Stimulated activated CD8-positive, alpha-beta memory T cell treated with anti-CD3 and anti-CD28 coated beads, Interleukin-15, amount 100 ng/mL, for 1 hour (primary cell): Measurements from ENCODE around the gene ERRFI1.

Experiments
- DNase-seq: peaks from one replicate; pipeline ENCODE4 v3.0.0-alpha.2; 2020; ENCODE audit warnings: low read depth

The ERRFI1 gene

DNA sequence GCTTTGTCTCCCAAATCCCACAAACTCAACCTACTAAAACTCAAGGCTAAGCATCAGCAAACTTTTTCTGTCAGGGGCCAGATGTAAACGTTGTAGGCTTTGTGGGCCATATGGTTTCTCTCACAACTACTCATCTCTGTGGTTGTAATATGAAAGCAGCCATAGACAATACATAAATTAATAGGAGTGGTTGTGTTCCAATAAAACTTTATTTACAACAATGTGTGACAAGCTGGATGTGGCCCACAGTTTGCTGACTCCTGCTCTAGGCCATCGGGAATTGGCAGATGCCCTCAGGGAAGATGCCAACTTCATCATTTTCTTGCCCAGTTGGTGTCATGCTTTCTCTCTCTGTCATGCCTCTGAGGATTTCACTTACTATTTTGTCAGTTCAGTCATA lies 17.5 kb upstream of the ERRFI1 start:
- DNase-seq = no peak

DNA sequence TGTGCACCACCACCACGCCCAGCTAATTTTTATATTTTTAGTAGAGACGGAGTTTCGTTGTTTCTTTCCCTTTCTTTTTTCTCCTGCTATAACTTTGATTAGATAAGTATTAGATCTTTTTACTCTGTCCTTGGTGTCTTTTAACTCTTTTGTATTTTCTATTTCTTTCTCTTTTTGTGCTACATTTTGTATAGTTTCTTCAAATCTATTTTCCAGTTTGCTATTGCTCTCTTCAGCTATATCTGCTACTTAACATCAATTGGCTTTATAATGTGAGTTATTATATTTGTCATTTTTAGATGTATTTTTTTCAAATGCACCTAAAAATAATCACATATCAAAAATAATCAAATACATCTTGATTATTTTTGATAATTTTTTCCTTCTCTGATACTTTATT lies 16.0 kb upstream of the ERRFI1 start:
- no peak for DNase-seq

- DNase-seq = no peak
Observed at GRCh38 chr1:8040586-8040985, 14.5 kb upstream of the ERRFI1 start.

GRCh38 chr1:8039071-8039470 lies 13.0 kb upstream of the ERRFI1 start:
- DNase-seq = no peak

DNA sequence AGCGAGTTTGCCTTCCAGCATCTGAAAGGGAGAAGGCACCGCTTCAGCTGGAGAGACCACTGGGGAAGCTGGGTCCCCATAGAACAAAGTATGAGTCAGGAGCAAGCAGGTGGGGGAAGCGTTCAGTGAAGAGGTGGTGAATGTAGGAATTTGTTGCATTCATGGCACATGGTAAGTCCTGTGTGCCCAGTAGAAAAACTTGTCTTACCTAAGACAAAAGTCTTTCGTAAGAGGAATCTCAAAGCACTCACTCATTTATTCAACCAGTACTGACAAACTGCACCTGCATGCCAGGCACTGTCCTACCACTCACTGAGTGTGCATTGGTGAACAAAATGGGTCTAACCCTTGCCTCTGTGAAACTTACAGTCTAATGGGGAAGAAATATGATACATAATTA lies 9.2 kb upstream of the ERRFI1 start:
- no peak for DNase-seq

- DNase-seq = no peak
Observed at GRCh38 chr1:8033322-8033721, 7.2 kb upstream of the ERRFI1 start.

GRCh38 chr1:8032366-8032910 lies 6.3 kb upstream of the ERRFI1 start:
- no peak for DNase-seq

DNA sequence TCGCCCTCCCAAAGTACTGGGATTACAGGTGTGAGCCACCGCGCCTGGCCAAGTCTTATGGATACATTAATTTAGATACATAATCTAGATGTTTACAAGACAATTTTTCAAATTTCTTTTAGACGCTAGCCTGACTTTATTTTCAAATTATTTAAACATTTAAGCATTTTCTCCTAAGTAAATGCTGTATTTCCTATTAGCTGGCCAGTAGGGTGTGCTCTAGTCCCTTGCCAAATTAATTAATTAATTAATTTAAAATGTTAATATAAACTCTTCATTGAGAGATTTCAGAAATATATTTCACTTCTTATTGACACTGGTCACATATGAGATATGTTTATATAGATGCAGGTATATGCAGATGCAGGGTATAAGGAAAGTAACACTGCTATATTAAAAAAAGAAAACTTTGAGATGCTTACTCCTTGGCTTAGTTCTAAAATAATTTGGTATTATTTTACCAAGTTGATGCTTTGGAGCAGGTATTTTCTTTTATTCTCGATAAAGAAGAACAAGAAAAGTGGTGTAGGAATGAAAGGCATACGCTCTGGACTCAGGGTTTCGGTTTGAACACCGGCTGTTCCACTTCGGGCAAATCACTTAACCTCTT lies 5.2 kb upstream of the ERRFI1 start:
- no peak for DNase-seq

GRCh38 chr1:8028571-8028910 lies 2.4 kb upstream of the ERRFI1 start:
- no peak for DNase-seq

DNA sequence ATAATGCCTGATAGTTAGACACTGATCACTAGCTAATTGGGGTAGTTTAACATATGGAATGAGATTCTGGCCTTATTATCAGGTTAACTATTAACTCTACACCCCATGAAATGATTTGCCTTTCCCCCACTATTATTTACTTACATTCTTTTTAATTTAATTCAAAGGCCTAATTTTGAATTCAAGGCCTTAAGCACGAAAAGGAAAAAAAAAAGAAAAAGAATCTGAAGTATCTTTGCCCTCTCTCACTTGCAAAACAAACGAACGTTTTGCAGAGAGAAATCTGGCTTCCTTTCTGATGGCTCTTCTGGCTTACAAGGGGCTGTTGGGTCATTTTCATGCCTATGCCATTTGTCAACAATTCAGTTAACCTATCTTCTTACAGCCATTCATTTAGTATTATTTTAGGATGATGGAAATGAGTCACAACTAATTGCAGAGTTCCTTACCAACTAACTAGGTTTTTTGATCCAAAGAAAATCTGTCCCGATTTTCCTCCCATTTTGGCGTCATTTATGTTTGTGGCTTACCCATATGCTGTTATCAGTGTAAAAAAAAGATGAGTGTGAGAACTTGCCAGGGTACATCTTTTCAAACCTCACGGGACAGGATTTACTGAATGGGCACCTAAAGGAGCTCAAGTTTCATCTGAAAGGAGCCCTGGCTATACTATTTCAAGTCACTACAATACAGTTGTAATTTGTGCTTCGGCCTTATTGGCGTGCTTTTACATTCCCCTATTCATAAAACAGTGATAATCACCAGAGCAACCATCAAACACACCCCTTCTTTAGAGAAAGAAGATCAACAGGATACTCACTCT lies 1.9 kb upstream of the ERRFI1 start:
- DNase-seq = no peak

- no peak for DNase-seq
Observed at GRCh38 chr1:8026976-8027747, 1.1 kb upstream of the ERRFI1 start.

DNA sequence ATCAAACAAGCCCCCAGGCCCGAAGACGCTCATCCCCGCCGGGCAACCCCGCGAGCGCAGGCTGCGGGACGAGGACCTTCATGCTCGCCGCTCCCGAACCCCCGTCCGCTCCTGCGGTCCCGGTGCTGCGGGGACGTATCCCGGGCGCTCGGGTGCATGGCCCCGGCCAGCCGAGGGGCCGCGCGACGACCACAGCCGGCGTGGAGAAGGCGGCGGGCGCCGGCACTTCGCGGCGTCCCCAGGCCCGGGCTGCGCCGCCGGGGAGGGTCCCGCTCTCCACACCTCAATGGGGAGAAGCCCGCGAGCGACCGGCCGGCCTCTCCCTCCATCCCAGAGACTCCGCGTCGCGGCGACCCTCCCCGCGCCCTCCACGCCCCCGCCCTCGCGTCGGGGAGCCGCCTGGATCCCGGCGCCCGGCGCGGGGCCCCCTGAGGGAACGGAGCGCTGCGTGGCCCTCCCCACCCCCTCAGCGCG lies 401 bp downstream of the ERRFI1 start:
- DNase-seq = no peak

DNA sequence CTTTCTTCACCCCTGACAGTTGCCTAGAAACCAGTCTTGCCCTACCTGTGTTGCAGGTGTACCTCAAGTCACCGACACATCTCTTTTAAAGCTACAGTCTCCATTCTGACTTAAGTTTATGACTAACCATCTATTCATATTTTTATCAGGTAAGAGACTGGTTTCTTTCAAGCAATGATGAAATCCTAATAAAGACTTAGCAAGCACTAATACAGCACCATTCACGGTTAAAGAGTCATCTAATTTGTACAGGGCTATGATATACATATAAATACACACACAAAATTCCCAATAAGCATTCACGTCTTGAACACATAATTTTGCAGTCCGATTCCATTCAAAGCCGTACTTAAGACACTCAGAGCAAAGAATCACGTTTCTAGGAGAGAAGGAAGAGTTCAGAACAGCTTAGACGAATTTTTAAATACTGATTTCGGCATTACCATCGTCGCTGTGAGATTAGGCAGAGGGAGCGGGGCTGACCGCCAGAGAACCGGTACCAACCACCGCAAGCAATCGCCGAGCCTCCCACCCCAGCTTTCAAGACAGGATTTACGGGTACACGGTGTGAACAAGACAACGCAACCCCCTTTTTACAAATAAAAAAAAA lies 943 bp downstream of the ERRFI1 start:
- no peak for DNase-seq

GRCh38 chr1:8024329-8024728 lies 1.8 kb downstream of the ERRFI1 start:
- DNase-seq = no peak

GRCh38 chr1:8023995-8024313 lies 2.2 kb downstream of the ERRFI1 start:
- no peak for DNase-seq

GRCh38 chr1:8023287-8023994 lies 2.7 kb downstream of the ERRFI1 start:
- no peak for DNase-seq

DNA sequence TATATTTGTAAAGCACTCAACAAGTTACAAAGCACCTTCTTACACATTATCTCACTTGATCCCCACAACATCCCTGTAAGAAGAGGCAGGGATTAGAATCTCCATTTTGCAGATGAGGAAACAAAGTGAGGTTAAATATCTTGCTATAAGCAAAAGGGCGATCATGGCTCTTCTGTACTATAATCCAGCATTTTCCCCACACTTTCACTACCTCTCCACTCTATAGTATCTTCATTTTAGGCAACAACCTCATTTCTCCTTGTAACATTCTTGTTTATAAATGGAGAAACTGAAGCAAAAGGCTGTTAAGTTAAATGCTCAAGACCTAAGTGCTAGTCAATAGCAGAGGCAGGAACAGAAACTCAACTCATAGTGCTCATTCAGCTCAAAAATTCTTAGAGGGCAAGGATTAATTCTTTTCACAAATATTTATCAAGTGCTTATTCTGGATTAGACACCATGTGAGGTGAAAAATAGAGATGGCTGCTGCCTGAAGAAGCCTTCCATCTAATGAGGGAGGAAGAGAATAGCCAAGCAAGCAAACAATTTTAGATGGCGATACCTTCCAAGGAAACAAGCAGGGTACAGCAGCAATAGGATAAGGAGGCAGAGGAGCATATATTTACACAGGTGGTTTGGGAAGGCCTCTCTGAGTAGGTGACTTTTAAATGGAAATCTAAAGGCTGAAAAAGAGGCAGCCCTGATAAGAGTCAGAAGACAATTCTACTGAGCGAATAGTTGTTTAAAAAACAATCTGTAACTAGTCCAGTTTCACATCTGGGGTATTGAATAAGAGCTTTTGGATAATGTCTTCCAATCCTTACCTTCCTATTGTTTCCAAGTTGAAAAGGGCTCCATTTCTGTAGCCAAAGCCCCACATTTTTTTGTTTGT lies 3.5 kb downstream of the ERRFI1 start:
- DNase-seq = no peak

GRCh38 chr1:8021676-8022266 lies 4.3 kb downstream of the ERRFI1 start:
- no peak for DNase-seq

DNA sequence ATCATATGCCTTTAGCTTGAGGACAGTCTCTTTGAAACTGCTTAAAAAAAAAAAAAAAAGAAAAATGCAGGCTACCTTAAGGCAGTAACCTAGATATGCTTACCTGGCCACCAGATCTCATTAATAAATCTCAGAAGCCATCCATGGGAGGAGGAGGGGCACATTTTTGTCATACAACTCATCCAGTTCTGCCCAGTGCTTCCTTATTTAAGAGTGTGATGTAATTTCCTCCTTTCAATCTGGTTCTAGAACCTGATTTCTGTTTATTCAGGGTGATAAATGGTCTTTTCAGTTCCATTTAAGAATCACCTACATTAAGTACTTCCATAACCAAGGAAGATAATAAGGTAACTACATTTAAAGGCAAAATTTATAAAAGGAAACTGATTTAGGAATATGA lies 6.1 kb downstream of the ERRFI1 start:
- no peak for DNase-seq

GRCh38 chr1:8019229-8019620 lies 6.9 kb downstream of the ERRFI1 start:
- no peak for DNase-seq
